GM19324 (cell line): Measurements from ENCODE around the gene OMD.

Source experiments
- ATAC-seq: cut with Tn5 transposase; IDR thresholded peaks from one replicate; pipeline ENCODE4 v1.9.1; 2021; ENCODE audit warnings: mild to moderate bottlenecking, moderate library complexity; ENCODE audit not compliant: unreplicated experiment, low FRiP score

Gene OMD

GRCh38 chr9:92377876-92378275 is 46.4 kb downstream of the OMD start:
- ATAC-seq = no peak

GRCh38 chr9:92373167-92373566 is 51.1 kb downstream of the OMD start:
- no peak for ATAC-seq

- ATAC-seq = no peak
These were observed 55.2 kb downstream of the OMD start for GRCh38 chr9:92369075-92369474.
